Suprapubic skin (tissue), 4 donors: Measurements from ENCODE around the gene MDFI.

Source experiments
- CTCF ChIP-seq, 2 donors: fragments of 200-600 bp in 1 of 2; fragments of 450-650 bp in 1 of 2; sonication (generic) in 1 of 2; IDR thresholded peaks; one replicate each; pipeline ENCODE4 v1.5.1; 2016 to 2019; ENCODE audit warnings: antibody characterized with exemption in 2 of 2, mild to moderate bottlenecking in 1 of 2, moderate library complexity in 1 of 2
- EP300 ChIP-seq: sonication (generic); formaldehyde crosslinking; IDR thresholded peaks from one replicate; pipeline ENCODE4 v1.6.1; 2017; ENCODE audit warnings: antibody characterized with exemption
- POLR2A ChIP-seq, 2 donors: fragments of 450-650 bp; IDR thresholded peaks; one replicate each; pipeline ENCODE4 v1.6.1; 2017; ENCODE audit warnings: antibody characterized with exemption in 2 of 2, mild to moderate bottlenecking in 2 of 2, moderate library complexity in 2 of 2
- POLR2AphosphoS5 ChIP-seq, 3 donors: sonication (generic); formaldehyde crosslinking; IDR thresholded peaks; one replicate each; pipeline ENCODE4 v1.6.1; 2017; ENCODE audit warnings: antibody characterized with exemption in 3 of 3

- TF ChIP-seq CTCF (IDR thresholded peaks at IDR 0.05) (no peak), POLR2A (IDR thresholded peaks at IDR 0.05) (no peak), POLR2AphosphoS5 (IDR thresholded peaks at IDR 0.05) (no peak), EP300 (no peak)
These were observed 55.3 kb downstream of the MDFI start for GRCh38 chr6:41693281-41694240.
